Caki2 (cell line): ENCODE results near the gene BCL11B. TPM values are rescaled to one million over a fixed set of nuclear protein-coding genes. Genes with fewer than 3 reads are reported as not detected.

Experiments
- DNase-seq: peaks from one replicate; pipeline ENCODE4 v3.0.0-alpha.2; 2015; ENCODE audit warnings: low read depth
- in situ Hi-C: cut with HindIII; loops from 2 replicates; pipeline ENCODE4 v1.10.0; 2016; ENCODE audit warnings: low sequenced_read_pairs, low pct_unique_long_range_greater_than_20kb, mixed read lengths
- total RNA-seq: library from RNA; depleted of rRNA; stranded (reverse); fragments of >200 nt; shearing (Covaris generic); gene quantifications from 2 replicates; pipeline ENCODE4 v1.2.3, GENCODE V29; 2014; ENCODE audit warnings: low replicate concordance

The BCL11B gene
- total RNA-seq, 1 experiment from 2014 or later = not detected

DNA sequence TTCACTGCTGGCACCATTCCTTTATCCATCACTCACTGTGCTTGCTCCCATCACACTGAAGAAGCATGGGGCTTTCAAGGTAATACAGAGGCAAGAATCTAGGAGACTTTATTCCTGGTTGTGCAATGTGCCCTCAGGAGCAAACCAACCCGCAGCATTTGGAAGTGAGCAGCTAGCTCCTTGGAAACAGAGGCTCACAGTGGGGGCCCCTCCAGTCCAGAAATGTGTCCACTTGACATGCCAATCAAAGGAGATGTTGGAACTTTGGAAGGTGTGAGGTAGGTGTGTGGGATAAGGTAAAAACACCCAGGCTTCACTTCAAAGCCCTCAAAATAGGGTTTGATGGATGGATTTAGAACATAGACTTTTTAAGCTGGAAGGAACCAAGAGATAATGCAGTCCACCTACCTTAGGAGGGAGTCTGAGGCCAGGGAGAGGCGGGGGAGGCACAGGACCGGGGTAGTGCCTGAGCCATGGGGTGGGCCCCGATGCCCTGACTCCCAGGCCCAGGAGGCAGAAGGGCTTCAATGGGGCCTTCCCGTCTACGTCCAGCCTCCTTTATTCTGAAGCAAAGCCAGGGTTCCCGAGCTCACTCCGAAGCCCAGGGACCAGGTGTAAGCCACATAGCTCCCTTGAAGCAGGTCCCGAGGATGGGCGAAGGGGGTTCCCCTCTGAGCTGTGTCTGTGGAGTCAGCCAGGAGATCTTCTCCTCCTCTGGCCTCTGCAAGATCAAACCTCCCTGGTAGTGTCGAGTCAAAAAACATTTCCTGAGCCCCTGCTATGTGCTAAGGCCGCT, 17.6 kb upstream of the BCL11B start:
- DNase-seq = no peak
- in situ Hi-C loops = no loop called here

DNA sequence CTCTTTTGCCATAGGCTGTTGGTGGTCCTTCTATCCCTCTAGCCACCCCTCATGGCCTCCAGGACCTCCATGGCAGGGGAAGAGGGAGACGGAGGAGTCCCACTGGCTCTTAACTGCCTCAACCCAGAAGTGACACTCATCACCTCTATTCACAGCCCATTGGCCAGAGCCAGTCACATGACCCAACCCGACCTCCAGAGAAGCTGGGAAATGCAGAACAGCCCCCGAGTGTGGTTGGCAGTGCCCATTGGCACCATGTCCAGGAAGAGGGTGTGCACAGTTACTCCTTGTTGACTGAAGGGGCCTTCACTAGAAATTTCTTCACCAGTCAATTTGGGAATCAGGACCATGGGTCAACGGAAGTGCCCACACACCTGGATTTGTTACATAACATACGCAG, 17.0 kb upstream of the BCL11B start:
- DNase-seq = no peak
- in situ Hi-C loops = no loop called here

DNA sequence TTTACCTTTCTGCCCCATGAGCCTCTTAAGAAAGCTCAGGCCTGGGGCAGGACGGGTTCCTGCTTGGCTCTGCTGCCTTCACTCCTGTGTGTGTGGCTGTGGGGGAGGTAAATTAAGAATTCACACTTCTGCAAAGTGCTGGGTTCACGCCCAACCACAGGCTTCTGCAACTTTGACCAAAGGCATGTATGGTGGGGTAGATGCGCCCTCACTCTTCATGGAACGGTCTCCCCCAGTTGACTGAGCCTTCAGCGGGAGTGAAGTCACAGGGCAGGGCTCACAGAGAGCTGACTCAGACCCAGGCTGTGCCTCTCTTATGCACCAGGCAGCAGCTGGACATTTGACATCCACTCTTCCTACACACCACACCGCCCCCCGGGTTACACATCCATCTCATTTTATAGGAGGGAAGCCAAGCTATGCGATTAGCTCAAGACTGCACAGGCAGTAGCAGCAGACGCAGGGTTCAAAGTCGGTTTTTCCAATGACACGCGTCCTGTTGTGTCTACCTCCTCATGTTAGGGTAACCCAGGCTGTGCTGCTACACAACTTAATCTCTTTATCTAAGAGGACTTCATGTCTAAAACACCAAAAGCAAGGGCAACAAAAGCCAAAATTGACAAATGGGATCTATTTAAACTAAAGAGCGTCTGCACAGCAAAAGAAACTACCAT, 15.4 kb upstream of the BCL11B start:
- in situ Hi-C loops = no loop called here
- no peak for DNase-seq

DNA sequence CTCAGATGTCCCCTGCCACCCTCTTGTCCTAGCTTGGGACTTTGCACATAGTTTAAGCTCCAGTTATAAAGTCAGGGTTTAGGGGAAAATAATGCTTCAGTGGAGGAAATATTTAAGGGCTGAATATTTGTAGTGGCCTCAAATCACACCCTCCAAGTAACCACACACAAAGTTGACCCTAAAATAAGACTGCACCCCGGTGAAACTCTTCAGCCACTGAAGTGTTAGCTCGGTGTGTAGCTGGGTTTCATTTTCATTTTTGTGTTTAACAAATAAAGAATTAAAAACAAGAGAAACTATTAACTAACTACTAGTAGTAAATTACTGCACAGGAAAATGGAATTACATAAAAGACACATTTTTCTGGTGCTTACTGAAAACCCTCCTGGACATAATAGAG, 14.8 kb upstream of the BCL11B start:
- no peak for DNase-seq
- in situ Hi-C loops = no loop called here

DNA sequence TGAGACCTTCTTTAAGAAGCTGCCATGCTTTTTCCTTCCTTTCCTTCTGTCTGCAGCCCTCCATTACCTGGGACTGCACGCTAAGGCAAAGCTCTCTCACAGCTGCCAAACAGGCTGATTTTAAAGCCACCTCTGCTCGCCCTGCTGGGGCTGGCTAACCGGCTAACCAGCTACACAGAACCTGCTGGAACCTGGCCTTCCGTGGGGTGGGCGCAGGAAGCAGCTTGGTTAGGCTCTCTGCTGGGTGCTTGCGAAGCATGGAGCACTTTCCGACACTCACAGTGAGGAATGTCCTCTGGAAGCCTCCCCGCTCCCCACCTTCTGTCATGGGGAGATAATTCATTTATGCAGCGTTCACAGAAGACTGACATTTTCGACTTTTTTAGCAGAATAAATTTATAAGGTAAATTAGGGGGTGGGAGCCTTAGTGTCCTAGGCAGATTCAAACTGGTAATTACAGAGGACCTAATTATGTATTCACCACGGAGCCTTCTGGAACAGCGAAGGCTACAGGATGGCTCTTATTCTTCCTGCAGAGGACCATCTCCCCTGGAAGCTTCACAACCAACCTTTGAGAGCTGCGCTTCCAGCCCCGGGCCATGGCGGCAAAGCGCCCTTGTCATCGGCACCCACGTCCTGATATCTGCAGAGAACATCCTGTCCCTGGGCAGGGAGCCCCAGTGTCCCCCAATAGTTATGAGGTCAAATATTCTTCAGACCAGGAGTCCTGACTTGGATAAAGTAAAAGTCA, 12.4 kb upstream of the BCL11B start:
- in situ Hi-C loops = no loop called here
- DNase-seq = no peak

DNA sequence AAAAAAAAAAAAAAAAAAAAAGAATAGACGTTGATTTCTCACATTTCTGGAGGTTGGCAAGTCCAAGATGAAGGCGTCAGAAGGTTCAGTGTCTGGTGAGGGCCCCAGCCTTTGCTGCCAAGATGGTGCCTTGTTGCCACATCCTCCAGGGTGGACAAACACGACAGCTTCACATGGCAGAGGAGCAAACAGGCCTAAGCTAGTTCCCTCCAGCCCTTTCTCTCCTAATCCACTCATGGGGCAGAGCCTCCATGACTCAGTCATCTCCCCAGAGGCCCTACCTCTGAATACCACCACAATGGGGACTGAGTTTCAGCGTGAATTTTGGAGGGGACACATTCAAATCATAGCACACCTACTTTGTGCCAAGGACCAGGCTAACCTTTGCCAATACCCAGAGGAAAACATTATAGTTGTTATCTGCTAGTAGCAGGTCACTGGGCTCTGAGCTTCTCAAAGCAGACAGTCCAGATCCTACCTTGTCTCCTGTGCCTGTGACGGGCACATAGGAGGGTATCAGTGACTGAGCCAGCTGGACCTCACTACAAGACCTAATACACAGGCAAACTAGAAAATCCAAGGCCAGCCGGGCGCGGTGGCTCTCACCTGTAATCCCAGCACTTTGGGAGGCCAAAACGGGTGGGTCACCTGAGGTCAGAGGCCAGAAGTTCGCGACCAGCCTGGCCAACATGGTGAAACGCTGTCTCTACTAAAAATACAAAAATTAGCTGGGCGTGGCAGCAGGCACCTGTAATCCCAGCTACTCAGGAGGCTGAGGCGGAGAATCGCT, 10.5 kb upstream of the BCL11B start:
- no peak for DNase-seq
- in situ Hi-C loops = no loop called here

DNA sequence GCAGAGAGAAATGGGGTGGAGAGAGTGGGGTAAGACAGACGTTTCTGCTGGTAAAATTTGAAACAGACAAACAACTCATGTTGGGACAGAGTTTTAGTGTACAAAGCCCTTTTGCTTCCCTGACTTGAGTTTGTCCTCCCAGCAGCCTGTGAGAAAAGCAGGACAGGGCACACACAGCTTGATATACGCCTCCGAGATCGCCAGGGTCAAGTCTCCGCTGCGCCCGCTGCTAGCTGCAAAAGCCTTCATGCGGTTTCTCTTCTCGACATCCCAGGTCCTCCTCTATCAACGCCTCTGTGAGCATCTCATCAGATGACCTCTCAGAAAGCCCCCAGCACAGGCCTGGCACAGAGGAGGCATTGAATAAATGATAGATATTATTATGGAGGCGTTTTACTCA, 9.4 kb upstream of the BCL11B start:
- in situ Hi-C loops = no loop called here
- no peak for DNase-seq

DNA sequence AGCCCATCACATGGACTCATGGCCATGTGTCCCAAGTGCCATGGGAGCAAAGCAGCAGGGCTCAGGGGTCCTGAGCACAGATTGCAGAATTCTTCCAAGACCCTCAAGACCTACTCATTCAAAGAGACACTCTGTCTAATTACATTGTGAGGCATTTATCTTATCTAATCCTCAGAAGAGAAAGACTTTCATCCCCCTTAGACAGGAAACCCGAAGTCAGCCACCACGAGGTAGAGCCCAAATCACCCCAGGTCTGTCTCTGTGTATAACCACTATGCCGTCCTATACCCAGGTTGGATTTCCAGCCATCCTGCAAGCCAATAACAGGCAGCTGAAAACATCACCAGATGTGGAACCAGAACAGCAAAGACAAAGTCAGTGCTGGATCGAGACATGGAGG, 8.9 kb upstream of the BCL11B start:
- in situ Hi-C loops = no loop called here
- DNase-seq = no peak

DNA sequence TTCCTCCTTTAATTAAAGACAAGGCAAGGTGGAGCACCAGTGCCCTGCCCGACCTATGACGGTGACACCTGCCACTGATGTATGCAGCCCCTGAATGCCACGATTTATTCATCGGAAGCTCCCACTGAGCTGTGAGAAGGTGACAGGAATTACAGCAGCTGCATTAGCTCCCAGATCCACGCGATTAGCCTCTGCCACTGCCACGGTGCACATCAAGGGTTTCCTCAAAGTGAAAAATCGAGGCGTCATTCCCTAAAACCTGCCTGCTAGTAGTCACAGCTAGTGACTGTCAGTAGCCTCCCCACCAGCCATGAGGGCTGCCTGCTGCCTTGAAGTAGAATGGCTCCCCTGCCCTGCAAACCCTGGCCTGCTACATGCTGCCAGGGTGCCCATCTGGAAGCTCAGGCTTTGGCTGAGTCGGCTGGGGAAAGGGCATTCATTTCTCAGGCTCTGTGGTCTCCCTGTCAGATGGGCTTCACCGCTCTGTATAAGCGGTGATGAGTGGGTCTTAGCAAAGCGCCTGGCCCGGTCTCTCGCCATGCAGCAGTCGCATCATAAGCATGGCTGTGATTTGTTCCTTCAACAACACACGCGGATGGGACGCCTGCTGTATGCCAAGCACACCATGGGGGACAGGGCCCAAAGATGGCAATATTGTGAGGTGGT, 8.2 kb upstream of the BCL11B start:
- in situ Hi-C loops = no loop called here
- DNase-seq = no peak

DNA sequence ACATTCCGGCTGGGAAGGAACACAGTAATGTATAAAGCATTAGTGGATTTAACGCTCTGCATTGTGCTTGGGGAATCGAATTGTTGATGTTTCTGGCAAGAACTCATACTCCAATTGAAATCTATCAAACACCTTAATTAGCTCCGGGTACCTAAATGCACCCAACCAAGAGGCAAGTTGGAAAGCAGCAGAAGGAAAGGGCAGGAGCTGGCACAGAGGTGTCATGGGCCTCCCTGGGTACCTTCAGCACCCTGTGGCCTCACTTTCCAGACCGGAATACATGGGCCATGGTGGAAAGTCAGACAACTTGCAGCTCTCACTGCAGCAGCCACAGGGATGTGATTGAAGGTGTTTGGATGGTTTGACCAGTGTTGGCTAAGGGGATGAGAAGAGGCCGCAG, 6.8 kb upstream of the BCL11B start:
- in situ Hi-C loops = no loop called here
- DNase-seq = no peak

DNA sequence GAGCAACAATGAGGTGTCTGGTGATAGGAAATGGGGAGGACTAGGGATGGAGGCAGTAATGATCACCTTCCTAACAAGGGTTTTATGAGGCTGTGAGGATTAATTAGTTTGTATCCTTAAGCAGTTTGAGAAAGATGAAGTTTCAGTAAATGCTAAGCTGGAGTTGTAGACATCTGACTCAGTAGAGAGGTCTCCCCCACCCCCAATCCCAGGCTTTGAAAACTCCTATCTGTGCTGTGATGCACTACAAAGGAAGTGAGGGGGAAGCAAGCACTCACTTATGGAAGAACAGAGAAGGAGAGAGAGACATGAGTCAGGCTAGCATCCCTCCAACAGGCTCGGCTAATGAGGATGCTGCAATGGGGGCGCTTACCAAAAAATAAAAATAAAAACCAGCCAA, 5.5 kb upstream of the BCL11B start:
- in situ Hi-C loops = no loop called here

DNA sequence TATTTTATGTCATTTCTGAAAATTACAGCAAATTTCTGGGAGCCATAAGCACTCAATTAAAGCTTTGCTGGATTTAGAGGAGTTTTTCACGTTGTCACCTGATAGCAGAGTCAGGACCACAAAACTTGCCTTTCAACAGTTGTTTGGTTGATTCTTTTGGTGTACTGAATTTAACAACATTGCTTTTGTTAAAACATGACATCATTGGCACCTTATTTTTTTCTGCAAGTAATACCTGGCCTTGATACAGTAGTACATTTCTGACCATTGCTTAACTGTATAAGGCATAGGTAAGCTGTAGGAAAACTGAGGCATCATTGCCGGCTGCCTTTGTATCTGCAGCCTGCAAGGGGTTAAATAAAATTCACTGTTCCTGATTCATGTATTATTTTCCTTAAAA, 4.5 kb upstream of the BCL11B start:
- in situ Hi-C loops = no loop called here

More for the DNA sequence above, 5.5 kb upstream of the BCL11B start:
- no peak for DNase-seq

DNA sequence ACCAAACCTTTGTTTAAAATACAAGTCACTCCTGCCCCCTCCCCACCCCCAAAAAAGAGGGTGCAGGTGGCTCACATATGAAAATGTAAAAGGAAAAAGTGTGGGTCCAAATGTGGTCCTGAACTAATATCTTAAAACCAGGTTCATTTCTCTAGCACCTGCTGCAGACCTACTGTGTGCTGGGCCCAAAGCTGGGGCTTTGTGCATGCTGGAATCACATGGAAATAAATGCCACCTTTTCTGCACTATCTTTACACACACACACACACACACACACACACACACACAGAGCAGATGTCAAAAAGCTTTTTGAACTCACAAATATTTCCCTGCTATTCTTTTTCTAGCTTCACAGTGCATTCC, 3.2 kb upstream of the BCL11B start:
- no peak for DNase-seq
- in situ Hi-C loops = no loop called here

More for the DNA sequence above, 4.5 kb upstream of the BCL11B start:
- DNase-seq = no peak

DNA sequence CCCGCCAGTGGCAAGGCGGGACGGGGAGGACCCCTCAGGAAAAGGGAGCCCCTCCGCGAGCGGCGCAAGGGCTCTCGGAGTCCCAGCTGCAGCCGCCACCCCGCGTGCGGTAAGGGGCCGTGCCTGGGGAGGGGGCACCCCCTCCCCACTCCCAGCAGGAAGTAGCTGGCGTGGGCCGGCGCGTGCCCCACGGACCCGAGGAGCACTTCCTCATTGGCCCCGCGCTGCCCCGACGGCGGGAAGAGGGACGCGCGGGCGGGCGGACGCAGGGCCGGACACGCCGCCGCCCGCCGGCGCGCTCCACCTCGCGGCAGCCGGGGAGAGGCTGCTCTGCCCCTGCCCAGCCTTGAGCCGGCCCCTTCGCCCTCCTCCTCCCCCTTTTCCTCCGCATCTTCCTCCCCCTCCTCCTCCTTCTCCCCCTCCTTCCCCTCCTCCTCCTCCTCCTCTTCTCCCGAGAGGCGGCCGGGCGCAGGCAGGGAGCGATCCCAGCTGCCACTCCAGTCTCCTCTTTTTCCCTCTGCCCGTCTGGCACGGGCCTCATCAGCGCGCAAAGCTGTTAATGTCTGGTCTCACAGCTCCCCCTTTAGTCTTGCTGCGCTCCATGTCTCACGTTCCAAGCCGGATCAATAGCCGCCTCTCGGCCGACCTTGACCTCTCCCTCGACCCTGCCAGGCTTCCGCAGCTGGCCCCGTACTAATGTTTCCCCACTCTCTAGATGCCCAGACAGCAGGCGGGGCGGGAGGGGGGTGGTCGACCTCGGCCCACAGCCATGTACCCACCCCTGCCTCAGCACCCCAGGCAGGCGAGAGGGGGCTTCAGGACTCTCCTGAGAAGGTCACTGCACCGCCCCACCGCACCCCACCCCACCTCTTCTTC, 2.6 kb upstream of the BCL11B start:
- in situ Hi-C loops = no loop called here

DNA sequence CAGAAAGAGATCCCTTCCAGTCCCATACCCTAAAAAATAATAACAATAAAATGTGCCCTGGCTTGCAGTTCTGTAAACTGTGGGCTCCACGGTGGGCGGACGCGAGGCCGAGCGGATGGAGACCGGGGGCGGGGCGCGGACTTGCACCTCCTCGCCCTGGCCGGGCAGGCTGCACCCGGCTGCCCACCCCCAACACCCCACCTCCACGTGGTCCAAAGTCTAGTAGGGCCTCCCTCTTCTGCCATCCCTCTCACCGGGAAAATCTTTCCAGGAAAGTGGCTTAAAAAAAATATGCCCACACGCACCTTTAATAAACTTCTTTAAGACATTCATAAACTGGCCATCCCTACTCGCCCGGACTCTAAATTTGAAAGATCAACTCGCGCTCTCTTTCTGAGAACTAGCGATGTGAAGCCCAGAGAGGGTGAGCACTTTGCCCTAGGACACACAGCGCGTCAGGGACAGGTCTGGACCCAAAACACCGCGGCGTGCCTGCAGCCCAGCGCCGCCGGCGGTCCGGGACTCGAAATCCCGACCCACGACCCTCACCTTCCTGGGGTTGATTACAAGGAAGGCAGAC, 1.9 kb upstream of the BCL11B start:
- in situ Hi-C loops = no loop called here
- no peak for DNase-seq

More for the DNA sequence above, 2.6 kb upstream of the BCL11B start:
- DNase-seq = peak; percentile 85

DNA sequence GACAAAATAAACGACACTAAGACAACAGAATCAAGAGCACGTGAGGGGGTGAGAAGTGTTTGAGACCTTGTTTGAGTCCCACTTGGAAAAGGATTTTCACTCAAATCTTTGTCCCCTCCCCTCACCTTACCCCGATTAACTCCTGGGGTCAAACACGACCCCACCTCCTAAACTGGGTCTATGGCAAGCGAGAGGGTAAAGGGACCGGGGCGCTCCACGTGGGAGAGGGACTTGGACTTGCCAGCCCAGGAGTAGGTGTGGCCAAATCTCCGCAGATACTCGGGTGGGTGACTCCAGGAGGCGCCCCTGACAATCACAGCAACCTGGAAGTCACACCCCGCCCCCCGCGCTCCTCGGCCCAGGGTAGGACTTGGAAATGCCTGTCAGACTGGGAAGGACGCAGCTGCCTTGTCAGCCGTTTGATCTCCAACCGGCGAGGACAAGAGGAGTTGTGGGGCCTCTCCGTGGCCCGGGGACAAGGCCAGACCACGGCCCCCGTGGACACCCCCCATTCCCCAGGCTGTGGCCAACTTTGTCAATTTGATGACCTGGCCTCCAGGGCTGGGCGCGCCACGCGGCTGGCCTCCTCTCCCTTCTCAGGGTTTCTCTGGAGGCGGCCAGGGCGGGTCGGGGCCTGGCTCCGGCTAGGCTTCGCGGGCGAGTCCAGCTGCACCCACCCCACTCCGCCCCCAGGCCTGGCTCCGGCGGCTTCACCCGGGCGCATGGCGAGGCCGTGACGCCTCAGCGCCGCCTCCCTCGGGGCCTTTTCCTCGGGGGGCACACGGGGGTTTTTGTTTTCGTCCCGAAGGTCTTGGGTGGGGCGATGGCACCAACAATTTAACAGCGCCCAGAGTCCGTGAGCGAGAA, 1.1 kb upstream of the BCL11B start:
- DNase-seq = peak; percentile 33
- in situ Hi-C loops = no loop called here
